SK-N-MC (cell line): ENCODE results near the gene KRTAP26-1.

Source experiments
- EZH2 ChIP-seq: fragments of 200-600 bp; sonication (generic); IDR thresholded peaks from one replicate; pipeline ENCODE4 v1.6.1; 2017; ENCODE audit warnings: antibody characterized with exemption
- POLR2AphosphoS5 ChIP-seq: IDR thresholded peaks from 2 replicates; pipeline ENCODE4 v1.6.1; 2012; ENCODE audit warnings: mild to moderate bottlenecking, low read depth, low read length, borderline replicate concordance

GRCh38 chr21:30349572-30349971 is 29.5 kb upstream of the KRTAP26-1 start:
- no peak for TF ChIP-seq POLR2AphosphoS5
- no peak for TF ChIP-seq EZH2
